A204.1 (cell line): Measurements from ENCODE around the gene NOP56.

Experiments
- FAIRE-seq: peaks from 2 replicates; lab custom pipeline; 2012; peaks lifted over from hg19 to GRCh38; lab: Jason Lieb, UNC

Gene NOP56

GRCh38 chr20:2705931-2706645 lies 53.7 kb downstream of the NOP56 start:
- no peak for FAIRE-seq

GRCh38 chr20:2706688-2707352 lies 54.4 kb downstream of the NOP56 start:
- no peak for FAIRE-seq

GRCh38 chr20:2707353-2708072 lies 55.1 kb downstream of the NOP56 start:
- no peak for FAIRE-seq
